ENCODE data around the gene MRPS9.

MRPS9 gene

DNA sequence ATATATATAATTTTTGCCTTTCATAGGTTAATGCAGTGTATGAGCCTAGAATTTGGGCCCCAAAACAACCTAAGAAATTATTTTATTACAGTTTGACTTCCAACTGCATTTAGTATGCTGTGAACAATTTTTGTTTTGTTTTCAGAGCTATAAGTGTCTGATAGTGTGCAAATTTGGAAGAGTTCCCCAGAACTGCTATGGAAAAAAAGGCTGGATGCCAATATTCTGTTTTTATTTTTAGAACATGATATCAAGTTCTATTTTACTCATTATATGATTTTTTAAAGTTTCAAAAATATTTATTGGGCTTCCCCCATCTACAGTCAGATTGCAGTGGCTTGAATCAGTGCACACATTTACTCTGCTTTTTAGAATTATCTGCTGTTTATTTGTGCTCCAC is 42.6 kb downstream of the MRPS9 start:
- no peak for DNase-seq

DNA sequence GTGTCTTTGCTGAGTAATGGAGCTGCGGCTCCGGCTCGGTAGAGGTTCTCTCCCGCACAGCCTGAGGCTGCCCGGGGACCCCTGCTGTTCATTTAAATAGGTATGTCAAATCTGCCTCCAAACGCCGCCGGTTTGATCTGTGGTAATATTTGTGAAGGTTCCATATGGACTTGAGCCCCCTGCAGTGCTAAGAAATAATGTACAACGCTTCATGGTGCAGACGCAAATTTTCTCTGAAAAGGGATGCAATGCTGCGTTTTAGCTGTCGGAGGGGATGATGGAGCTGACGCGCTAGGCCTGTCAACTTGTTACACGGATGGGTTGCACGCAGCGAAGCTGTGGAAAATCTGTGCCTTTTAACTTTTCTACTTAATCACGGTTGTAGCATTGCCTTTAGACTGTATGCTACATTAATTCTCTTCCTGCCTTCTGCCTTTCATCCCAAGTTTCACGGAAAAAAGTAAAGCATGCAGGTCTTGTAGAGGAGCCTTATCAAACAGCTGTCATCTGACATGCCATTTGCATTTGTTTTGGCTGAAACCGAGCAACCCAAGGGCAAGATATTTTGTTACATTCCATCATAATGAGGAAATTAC is 43.2 kb downstream of the MRPS9 start:
- no peak for DNase-seq

DNA sequence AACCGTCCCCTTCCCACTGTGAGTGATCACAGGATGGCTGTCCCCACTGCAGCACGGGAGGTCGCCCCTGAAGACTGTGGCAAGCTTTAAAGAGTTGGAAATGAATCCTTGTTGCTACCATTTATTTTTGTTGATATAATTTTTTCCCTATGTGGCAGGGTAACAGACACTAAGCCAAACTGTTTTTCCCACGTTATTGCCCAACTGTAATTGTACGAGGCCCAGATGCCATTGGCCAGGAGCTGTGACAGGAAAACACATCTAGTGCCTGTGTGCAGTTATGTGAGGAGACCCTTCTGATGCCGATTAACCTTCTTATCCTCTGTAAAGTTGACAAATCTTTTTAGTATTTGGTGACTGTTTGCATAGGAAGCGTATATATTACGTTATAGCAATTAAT is 44.2 kb downstream of the MRPS9 start:
- no peak for DNase-seq

DNA sequence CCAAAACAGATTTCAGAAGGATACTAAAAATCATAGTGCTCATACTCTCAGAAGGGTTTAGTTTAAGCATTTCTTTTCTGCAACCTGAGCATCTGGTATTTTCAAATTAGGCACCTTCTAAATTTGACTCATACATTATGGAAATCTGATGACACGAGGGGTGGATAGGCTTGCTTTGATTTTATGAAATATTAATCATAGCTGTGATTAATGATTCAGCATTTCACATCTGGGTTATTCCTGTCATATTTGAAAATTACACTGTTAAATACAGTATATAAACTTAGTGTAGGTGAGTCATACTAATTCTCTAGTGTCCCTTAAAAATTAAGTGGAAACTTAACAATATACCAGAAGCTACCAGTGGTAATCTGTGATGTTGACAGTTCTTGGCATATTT is 47.7 kb downstream of the MRPS9 start:
- DNase-seq: no peak

DNA sequence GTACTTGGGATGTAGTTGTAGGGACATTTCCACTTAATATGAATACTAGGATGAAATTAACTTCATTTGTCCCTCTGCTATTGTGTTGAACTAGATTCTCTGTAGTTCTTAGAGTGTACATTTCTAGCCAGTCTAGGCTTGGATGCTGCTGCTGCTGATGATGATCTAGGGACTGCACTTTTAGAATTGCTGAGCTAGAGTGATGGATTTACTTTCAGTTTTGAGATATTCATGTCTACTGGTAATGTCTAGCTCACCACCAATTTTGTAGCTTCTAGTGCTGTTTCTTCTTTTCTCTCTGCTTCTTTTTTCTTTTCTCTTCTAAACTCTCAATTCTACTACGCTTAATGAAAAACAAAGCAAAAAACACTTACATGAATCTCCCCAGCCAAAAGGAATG is 49.4 kb downstream of the MRPS9 start:
- no peak for DNase-seq

DNA sequence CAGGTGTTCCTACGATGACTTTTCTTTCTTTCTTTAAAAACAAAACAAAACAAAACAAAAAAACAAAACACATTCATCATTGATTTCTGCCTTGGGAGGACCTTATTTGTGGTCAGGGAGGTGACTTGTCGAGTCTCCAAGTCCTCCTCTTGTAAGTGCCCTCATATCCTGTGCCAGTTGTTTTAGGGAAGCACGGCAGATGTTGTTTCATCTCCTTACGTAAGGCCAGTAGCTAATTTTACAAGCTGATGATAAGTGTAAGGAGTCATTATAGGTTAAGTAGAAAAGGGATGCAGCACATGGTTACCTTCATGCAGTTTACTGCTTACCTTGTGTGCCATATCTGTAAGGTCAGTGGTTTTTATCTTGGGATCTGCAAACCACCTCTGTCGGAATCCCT is 52.2 kb downstream of the MRPS9 start:
- no peak for DNase-seq

DNA sequence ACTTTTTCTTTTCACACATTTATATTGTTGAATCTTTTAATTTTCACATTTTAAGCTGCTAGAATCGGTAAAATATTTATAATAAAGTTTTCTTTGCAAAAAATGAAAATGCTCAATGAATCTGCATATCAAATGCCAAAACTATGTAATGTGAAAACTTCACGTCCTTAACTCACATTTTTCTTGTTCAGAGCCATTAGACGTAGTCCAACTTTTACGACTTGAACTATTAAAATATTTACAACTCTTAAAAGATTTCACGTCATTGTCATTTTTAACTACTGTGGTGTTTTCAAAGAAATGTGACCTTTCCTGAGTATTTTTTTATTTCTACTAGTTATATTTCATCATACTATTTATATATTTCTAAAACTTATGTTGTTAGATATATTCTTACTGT is 54.9 kb downstream of the MRPS9 start:
- DNase-seq: no peak

DNA sequence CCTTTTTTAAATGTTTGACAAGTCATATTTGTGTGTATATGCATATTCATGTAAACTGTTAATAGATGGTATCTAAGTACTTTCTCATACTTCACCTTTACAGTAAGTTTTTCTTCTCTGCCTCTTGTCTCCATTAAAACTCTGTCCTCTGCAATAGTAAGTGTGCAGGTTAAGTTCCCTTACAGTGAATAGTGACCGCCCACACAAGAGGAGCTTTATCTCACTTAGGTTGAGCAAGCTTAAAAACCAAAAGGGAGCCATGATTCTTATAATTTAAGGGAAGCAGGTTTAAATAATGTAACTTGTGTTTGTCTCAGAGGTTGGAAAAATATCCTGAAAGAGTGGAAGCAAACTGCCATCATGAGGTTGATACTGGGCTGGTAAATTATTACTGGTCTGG is 61.3 kb downstream of the MRPS9 start:
- DNase-seq: no peak

DNA sequence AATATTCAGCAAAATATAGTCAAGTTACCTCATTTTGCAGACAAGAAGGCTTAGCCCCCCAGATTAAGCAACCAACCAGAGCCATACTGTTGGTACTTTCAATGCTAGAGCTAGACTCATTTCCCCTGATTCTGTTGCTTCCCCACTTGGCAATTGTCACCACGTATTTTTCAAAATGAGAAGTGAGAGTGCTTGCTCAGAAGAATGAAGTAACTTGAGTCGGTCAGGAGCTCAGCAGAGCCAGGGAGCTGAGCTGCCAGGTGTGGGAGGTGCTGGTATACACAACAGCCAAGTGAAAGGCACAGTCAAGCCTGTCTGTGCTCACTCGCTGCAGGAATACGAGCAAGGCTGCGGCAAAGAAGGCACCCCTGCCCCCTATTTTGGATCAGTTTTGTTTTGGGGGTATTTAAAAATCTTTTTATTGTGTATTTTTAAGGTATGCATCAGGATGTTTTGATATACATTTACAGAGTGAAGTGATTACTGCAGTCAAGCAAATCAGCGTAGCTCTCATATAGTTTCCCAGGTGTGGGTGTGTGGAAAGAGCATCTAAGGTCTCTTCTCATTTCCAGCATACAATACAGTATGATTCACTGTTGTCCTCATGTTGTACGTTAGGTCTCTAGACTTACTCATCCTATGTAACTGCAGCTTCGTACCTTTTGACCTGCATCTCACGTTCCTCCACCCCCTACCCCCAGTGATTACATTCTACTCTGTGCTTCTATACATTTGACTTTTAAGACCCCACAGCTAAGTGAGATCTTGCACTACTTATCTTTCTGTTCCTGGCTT is 62.4 kb downstream of the MRPS9 start:
- no peak for DNase-seq

DNA sequence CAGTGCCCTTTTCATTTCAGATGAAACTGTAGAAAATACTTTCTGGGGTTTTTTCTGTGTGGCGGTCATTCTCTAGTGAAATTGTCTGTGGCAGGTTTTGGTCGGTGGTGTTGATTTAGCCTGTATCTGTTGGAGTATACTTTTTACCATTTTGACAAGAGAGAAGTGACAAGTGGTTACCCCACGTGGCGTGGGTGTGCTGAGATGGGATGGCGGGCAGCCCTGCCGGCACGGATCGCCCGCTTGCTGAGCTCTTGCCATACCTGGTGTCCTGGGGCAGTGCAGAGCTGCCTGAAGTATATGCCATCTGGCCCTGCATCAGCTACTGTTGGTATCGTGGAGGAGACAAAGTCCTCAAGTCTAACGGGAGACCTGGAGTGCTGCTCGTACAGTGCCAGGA is 64.1 kb downstream of the MRPS9 start:
- DNase-seq: no peak

DNA sequence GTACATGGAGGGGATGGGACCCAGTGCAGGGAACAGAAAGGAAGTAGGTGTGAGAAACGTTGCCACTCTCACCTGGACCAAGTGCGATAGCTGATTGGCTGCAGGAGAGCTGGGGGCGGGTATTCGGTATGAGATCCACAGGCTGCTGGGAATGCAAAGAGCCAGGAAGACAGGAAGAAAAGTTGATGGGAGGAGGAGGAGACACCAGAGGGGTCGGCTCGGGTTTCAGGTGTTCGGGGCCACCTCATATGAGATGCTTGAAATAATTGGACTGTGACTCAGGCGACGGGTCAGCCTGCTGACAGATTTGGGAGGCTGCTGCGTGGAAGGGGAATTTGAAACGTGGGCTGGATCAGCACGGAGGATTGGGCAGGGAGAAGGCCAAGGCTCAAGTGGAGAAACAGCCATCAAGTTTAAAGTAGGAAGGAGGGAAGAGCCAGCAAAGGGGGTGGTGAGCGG is 65.1 kb downstream of the MRPS9 start:
- DNase-seq: no peak

DNA sequence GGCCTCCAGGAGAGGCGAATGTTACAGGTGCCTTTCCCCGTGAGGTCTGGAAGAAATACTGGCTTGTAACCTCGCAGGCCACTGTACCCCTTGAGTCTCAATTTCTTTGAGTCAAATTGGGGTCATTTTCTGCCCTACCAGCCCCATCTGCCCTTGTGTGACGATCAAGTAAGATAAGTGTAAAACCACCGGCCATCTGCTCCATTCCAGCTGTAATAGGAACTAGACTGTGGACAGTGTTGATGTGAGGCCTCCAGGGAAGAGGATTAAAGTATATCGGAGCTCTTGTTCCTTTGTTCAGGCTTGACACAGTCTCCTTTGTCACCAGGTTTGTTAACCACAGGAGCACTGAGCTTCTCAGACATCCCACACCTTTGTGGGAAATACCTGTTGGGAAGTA is 65.6 kb downstream of the MRPS9 start:
- DNase-seq: no peak

DNA sequence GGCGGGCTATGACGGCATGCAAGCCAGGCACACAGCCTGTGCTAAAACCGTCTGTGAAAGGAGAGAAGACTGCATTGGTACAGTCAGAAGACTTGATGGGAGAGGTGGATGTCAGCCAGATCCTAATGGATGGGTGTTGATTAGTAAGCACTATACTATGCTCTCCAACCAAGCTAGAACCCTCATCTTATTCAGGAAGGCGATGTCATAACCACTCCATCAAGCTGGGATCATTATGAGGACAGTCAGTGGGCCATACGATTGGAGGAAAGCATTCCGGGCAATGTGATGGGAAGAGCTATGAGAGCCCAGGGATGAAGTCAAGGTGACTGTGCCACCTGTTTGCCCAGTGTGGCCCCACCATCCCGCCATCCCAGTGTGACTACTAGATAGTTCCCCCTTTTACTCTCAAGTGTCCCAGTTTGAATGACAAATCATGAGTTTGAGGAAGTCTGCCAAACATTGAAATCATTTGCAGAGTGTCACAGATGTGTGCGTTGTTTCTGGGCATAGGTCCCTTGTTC is 66.4 kb downstream of the MRPS9 start:
- DNase-seq: no peak

DNA sequence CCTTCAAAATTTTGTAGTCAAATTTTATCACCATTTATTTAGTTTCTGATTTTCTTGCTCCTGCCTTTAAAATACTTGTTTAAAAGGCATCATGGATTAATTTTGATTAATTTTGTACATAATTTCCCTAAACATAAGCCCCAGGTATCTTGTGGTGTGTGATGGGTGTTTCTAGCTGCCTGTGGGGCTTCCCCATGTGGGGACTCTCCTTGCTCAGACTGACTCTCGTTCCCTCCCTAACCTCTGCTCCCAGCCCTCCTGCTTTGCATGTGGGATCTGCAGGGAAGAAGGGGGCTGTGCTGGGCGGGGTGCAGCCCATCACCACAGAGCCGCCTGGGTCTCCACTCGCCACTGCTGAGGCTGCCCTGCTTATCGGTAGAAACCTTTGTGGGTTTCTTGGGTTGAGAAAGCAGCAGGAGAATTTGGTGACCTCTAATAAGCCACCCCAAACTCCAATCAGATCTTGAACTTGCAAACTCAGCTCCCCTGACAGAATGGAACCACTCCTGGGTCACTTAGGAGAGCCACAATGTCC is 72.5 kb downstream of the MRPS9 start:
- DNase-seq: no peak

DNA sequence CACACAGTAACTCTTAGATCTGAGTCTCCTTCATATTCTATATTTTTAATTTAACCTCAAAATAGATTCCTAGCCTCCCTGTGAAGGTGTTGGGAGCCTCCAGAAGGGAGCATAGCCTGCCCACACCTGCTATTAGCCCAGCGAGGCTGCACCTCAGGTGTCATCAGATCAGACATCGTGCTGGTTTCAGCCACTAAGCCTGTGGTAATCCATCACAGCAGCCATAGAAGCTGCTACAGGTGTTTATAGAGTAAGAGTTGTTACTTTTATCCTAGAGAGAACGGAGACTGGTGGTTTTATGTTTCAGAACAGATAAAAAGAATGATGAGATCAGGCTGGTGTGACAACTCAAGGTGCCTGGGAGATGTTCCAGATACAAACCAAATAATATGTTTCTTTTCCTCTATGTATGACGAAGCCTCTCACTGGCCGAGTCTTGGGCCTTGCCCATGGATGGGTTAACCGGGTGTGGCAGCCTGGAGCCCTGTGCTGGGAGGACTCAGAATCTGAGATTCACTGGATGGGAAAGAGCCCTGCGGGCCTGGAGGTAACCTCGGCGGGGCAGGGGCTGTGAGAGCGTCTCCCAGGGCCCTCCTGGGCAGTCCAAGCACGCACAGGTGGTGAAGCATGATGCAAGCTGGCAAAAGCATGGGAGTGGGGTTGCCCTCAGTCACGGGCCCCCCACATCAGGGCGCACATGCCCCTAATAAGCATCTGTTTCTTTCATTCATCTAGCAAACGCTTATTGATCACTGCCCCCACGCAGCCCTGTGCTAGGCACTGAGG is 73.7 kb downstream of the MRPS9 start:
- no peak for DNase-seq

DNA sequence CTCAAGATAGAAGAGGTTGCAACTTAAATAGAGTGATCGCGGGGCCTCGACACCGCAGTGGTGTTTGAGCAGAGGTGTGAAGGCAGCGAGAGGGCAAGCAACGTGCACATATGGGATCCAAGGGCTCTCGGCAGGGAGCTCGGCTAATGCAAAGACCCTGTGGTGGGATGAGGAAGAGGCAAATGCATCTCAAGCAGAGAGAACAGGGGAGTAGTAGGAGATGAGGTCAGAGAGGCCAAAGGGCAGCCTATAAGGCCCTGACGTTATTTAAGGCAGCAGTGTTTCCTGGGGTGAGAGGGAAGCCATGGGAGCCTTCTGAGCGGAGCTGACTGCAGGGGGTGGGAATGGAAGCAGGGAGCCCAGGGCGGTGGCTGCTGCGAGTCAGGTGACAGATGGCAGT is 74.5 kb downstream of the MRPS9 start:
- DNase-seq: no peak

DNA sequence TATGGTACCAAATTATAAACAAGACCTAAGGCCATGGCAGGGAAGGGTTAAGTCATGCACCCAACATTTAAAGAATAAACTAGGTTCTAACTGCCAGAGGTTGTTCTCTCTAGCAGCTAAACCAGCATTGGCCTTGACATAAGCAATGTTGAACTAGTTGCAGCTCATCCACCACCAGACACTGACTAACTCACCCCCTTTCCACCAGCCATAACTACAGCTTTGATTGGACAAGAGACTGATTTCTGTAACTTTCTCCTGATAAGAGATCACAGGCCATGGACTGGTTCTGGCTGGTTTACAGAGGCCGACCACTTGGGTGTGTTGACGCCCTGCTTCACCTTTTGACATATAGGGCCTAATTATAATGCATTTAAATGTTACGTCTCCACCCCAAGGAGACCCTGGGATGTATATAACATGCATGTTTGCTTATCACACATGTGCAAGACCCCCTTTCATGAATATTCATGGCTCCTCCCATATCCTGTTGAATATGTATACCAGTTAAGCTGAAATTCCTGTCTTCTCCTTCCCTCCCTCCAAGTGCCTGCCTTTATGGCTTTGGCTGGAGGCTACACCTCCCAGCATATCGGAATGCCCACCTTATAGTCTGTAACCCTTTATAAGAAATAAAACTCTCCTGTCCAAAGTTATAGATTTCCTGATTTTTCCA is 75.9 kb downstream of the MRPS9 start:
- no peak for DNase-seq

DNA sequence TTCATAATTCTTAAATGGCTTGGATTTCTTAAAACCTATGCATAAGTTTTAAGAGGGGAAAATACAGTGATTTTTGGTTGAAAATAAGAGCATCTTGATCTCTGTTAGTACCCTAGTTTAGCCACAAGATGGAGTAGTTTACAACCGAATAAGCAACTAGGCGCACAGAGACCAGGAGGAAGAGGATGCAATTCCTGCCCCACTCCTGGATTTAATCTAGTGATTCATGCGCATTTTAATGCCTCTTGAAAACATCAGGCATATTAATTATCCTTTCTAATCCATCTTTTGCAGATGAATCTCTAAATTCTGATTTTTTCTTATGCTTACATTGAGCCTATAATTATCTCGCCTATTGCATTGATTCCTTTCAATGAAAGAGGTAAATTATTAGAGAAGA is 76.7 kb downstream of the MRPS9 start:
- DNase-seq: peak; percentile 1

DNA sequence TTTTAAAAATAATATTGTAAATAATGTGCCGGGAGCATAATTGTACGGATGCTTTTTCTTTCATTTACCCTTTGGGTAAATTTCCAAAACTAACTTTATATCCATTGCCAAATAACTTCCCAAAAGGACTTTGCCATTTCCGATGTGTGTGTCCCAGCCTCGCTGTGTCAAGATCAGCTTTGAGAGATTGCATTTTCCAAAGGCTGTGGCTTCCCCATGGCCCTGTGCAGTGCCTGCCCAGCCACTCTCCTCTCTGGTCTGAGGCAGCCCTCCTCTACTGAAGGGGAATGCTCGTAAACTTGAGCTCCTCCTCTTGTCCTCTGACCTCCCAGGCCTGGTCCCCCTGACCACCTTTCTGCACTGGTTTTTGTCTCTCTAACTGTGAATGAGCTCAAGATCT is 78.5 kb downstream of the MRPS9 start:
- DNase-seq: no peak

DNA sequence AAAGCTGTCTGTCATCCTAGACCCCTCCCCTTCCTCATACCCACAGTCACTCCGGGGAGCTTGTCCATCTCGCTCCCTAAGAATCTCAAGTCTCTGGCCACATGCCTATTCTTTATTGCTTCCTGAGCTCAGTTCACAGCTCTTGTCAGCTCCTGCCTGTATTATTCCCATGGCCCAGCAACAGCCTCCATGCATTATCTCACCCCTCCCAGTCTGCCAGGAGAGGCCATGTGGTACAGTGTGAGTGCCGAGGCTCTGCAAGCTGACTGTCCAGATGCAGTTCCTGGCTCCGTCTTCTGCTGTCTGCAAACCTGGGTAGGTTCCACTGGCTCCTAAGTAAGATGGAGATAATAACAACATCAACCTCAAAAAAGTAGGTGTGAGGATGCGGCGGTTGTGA is 79.7 kb downstream of the MRPS9 start:
- no peak for DNase-seq

DNA sequence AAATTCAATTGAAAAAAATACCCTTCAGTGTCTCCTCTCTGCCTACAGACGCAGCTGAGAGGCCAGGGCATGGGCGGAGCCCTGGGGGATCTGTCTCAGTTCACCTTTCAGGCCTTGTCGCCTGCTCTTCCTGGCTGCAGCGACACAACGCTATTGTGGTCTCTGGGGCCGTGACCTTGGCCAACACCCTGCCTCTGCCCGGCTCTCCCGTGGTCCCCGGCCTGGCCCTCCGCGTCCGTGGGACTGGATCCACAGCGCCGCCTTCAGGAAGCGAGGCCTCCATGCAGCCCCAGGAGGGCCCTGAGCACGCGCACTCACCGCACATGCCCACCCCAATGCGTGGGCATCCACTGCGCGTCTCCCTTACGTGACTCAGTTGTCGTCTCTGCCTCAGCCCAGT is 81.1 kb downstream of the MRPS9 start:
- DNase-seq: no peak

DNA sequence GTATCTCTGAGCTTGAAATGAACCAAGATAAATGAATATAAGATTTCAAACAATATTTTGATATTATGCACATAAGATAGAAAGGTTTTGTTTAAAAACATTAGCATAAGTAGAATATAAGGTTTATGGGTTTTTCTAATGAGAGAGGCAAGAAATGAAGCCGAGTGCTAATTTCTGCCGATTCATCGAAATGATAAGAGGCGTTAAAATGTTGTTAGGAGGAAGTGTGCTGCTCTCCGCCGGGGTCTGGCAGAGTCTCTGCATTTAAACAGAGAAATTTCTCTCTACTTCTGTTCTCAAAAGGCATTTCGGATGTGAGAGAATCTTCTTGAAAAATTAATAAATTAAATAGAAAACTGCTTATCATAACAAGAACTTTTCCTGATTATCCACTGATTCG is 83.6 kb downstream of the MRPS9 start:
- no peak for DNase-seq

DNA sequence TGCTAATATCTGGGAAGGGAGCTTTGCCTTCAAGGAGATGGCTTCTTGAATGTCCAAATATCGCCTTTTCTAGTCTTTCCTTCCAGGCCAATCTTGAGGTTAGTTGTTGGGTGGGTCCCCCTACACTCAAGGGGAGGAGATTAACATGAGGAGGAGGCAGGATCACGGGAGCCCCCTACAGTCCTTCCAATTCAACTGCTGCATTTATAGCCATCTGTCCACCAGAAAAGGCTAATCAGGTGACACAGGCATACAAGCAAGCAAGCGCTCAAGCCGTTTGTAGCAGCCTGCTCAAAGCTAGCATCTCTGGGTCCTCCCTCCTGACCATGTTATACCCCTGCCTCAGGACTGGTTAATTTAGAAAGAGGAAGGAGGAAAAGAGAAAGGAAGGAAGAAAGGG is 87.6 kb downstream of the MRPS9 start:
- DNase-seq: no peak

Measured in NCI-H1092 (cell line).